ENCODE results near the gene ZNF24.

Gene ZNF24

DNA sequence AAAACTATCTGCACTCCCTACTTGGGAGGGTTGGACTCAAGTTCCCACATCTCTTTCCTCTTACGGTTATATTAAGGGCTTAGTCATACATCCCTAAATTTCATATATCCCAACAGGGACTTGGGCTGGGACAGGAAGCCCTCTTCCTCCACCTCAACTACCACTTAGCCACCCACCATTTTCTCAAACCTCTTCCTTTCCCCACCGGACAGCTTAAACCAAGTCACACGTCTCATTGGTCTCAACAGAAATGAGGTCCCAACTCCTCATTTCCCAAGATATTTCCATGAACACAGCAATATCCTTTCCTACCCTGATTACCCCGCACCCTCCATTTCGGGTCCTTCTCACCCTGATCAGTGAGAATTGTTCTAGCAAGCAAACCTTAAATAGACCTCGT lies 54.9 kb downstream of the ZNF24 start:
- Histone ChIP-seq H3K27ac (ENCODE audit: low read length) (peak overlapping the region; percentile 91), H3K79me2 (ENCODE audit: insufficient read depth, low read length) (peaks cover 82% of the 10 kb centered on the region), H2AFZ (ENCODE audit: low read depth, low read length) (peak overlapping the region; percentile 90), H3K27me3 (ENCODE audit: insufficient read depth, low read length, poor library complexity) (no peaks in the 10 kb centered on the region), H3K9me3 (ENCODE audit: insufficient read depth, low read length, severe bottlenecking) (peaks cover 12% of the 10 kb centered on the region), H4K20me1 (ENCODE audit: insufficient read depth, low read length) (no peaks in the 10 kb centered on the region), H3K36me3 (ENCODE audit: insufficient read depth, low read length) (peaks cover 27% of the 10 kb centered on the region), H3K4me3 (ENCODE audit: low read depth in 1 of 2, low read length in 2 of 2) (peak overlapping the region; percentile 71 to 90), H3K4me2 (ENCODE audit: insufficient read depth, low read length) (peak overlapping the region; percentile 70), H3K4me1 (ENCODE audit: insufficient read depth, low read length) (peaks cover 42% of the 10 kb centered on the region), H3K9ac (ENCODE audit: low read depth, low read length) (peak overlapping the region; percentile 85)
- no peak for ATAC-seq (ENCODE audit: insufficient read depth, low read depth)
- DNase-seq, result no peak
- TF ChIP-seq, protein P1, sequence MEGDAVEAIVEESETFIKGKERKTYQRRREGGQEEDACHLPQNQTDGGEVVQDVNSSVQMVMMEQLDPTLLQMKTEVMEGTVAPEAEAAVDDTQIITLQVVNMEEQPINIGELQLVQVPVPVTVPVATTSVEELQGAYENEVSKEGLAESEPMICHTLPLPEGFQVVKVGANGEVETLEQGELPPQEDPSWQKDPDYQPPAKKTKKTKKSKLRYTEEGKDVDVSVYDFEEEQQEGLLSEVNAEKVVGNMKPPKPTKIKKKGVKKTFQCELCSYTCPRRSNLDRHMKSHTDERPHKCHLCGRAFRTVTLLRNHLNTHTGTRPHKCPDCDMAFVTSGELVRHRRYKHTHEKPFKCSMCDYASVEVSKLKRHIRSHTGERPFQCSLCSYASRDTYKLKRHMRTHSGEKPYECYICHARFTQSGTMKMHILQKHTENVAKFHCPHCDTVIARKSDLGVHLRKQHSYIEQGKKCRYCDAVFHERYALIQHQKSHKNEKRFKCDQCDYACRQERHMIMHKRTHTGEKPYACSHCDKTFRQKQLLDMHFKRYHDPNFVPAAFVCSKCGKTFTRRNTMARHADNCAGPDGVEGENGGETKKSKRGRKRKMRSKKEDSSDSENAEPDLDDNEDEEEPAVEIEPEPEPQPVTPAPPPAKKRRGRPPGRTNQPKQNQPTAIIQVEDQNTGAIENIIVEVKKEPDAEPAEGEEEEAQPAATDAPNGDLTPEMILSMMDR (IDR thresholded peaks at IDR 0.05; ENCODE audit: borderline replicate concordance, extremely low read depth, low read length, poor library complexity, severe bottlenecking), result no peak
- TF ChIP-seq EZH2 (IDR thresholded peaks at IDR 0.05; ENCODE audit: borderline replicate concordance, low read depth, low read length, severe bottlenecking), result no peak

DNA sequence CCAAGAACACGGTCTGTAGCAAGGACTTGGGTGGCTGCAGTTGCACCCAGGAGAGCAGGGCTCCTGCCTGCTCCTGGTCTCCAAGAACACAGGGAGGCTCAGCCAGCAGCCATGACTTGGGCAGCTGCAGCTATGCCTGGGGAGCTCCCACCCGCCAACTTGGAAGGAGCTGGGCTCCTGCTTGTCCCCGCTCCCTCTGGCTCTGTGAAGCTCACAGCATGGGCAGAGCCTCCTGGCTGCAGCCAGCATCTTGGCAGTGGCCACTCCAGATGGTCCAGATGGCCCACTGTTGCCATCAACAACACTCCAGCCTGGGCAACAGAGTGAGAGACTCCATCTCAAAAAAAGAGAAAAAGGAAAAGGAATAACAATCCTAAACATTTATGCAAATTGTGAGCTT lies 59.4 kb downstream of the ZNF24 start:
- Histone ChIP-seq H3K4me3 (ENCODE audit: low read depth in 1 of 2, low read length in 2 of 2) (peak overlapping the region in 1 of 2 experiments; percentile 12; a peak in 1 of 4 replicates), H3K79me2 (ENCODE audit: insufficient read depth, low read length) (peaks cover 49% of the 10 kb centered on the region), H2AFZ (ENCODE audit: low read depth, low read length) (no peak overlapping the region), H3K27ac (ENCODE audit: low read length) (no peak overlapping the region), H3K27me3 (ENCODE audit: insufficient read depth, low read length, poor library complexity) (no peaks in the 10 kb centered on the region), H3K4me2 (ENCODE audit: insufficient read depth, low read length) (no peak overlapping the region), H3K4me1 (ENCODE audit: insufficient read depth, low read length) (peaks cover 19% of the 10 kb centered on the region), H3K9ac (ENCODE audit: low read depth, low read length) (no peak overlapping the region), H3K36me3 (ENCODE audit: insufficient read depth, low read length) (peaks cover 19% of the 10 kb centered on the region), H4K20me1 (ENCODE audit: insufficient read depth, low read length) (no peaks in the 10 kb centered on the region), H3K9me3 (ENCODE audit: insufficient read depth, low read length, severe bottlenecking) (peaks cover 23% of the 10 kb centered on the region)
- ATAC-seq (ENCODE audit: insufficient read depth, low read depth) (no peak), DNase-seq (no peak)
- no peak for TF ChIP-seq EZH2 (IDR thresholded peaks at IDR 0.05; ENCODE audit: borderline replicate concordance, low read depth, low read length, severe bottlenecking)
- TF ChIP-seq, protein P1 (IDR thresholded peaks at IDR 0.05; ENCODE audit: borderline replicate concordance, extremely low read depth, low read length, poor library complexity, severe bottlenecking), result no peak

DNA sequence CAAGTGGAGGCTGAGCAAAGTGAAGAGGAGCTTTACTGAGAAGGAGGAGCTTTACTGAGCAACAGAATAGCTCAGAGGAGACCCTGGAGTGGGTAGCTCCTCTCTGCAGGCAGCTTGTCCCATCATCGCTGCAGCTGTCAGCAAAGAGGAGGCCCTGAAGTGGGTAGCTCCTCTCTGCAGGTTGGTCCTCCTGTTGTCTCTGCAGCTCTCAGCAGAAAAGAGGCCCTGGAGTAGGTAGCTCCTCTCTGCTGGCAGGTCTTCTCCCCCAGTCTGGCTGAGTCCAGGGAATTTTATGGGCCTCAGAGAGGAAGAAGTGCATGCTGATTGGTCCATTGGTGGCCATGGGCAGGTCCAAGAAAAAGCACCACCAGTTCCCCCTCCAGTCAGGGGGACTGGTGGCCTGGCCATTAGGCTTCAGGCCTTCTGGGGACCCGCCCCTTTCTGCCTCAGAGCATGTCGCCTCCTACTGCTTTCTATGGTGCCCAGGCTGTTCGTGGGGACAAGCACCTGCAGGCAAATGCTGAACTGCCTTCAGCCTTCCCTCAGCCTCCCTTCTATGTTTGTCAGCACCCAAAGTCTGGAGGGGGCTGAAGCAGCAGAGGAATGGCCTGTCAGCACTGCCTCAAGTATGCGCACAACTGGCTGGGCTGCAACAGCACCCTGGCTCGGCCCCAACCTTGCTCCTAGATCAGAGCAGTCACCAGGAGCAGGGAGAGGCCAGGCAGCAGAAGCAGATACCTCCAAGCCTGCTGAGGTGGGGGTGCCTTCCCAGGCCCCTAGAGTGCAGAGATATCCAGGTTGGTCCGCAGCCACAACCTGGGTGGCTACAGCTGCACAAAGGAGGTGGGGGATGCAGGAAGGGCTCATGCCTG lies 60.1 kb downstream of the ZNF24 start:
- Histone ChIP-seq H3K4me1 (ENCODE audit: insufficient read depth, low read length) (peaks cover 15% of the 10 kb centered on the region), H3K9ac (ENCODE audit: low read depth, low read length) (no peak overlapping the region), H2AFZ (ENCODE audit: low read depth, low read length) (no peak overlapping the region), H3K4me2 (ENCODE audit: insufficient read depth, low read length) (no peak overlapping the region), H3K27me3 (ENCODE audit: insufficient read depth, low read length, poor library complexity) (no peaks in the 10 kb centered on the region), H3K4me3 (ENCODE audit: low read depth in 1 of 2, low read length in 2 of 2) (peak overlapping the region in 1 of 2 experiments; percentile 12; a peak in 1 of 4 replicates), H4K20me1 (ENCODE audit: insufficient read depth, low read length) (no peaks in the 10 kb centered on the region), H3K79me2 (ENCODE audit: insufficient read depth, low read length) (peaks cover 42% of the 10 kb centered on the region), H3K9me3 (ENCODE audit: insufficient read depth, low read length, severe bottlenecking) (peaks cover 24% of the 10 kb centered on the region), H3K36me3 (ENCODE audit: insufficient read depth, low read length) (peaks cover 19% of the 10 kb centered on the region), H3K27ac (ENCODE audit: low read length) (no peak overlapping the region)
- TF ChIP-seq, protein P1 (IDR thresholded peaks at IDR 0.05; ENCODE audit: borderline replicate concordance, extremely low read depth, low read length, poor library complexity, severe bottlenecking), result no peak
- TF ChIP-seq EZH2 (IDR thresholded peaks at IDR 0.05; ENCODE audit: borderline replicate concordance, low read depth, low read length, severe bottlenecking), result no peak
- ATAC-seq (ENCODE audit: insufficient read depth, low read depth) (no peak), DNase-seq (peak; percentile 31)
